H4 (cell line): ENCODE results near the gene CTCFL. TPM values are rescaled to one million over a fixed set of nuclear protein-coding genes. Genes with fewer than 3 reads are reported as not detected.

ENCODE experiments used
- DNase-seq: peaks from one replicate; pipeline ENCODE4 v3.0.0-alpha.2; 2015; ENCODE audit warnings: low spot score
- total RNA-seq: library from RNA; depleted of rRNA; stranded (reverse); fragments of >200 nt; shearing (Covaris generic); gene quantifications from 2 replicates; pipeline ENCODE4 v1.2.3, GENCODE V29; 2014; rRNA removed

Gene CTCFL
- not detected in 2 replicates for total RNA-seq

- DNase-seq, result no peak
Measured at GRCh38 chr20:57524511-57525176, at the start of gene CTCFL. Gene CTCFL, minus strand, starts transcription at chr20:57525140. Its CDS starts 935 bp downstream, at chr20:57524205.

GRCh38 chr20:57573894-57574293, 49.0 kb upstream of the CTCFL start:
- no peak for DNase-seq

- no peak for DNase-seq
Measured at GRCh38 chr20:57573242-57573641, 48.3 kb upstream of the CTCFL start.

GRCh38 chr20:57571782-57572416, 47.0 kb upstream of the CTCFL start:
- no peak for DNase-seq

- DNase-seq, result no peak
Measured at GRCh38 chr20:57570920-57571319, 46.0 kb upstream of the CTCFL start.

- DNase-seq, result no peak
Measured at GRCh38 chr20:57570145-57570850, 45.4 kb upstream of the CTCFL start.

- no peak for DNase-seq
Measured at GRCh38 chr20:57568960-57569359, 44.0 kb upstream of the CTCFL start.

- DNase-seq, result no peak
Measured at GRCh38 chr20:57568088-57568896, 43.4 kb upstream of the CTCFL start.

GRCh38 chr20:57567471-57568079, 42.6 kb upstream of the CTCFL start:
- no peak for DNase-seq

- no peak for DNase-seq
Measured at GRCh38 chr20:57566803-57567459, 42.0 kb upstream of the CTCFL start.

GRCh38 chr20:57566399-57566798, 41.5 kb upstream of the CTCFL start:
- no peak for DNase-seq

- no peak for DNase-seq
Measured at GRCh38 chr20:57564951-57565642, 40.2 kb upstream of the CTCFL start.

- DNase-seq, result no peak
Measured at GRCh38 chr20:57564180-57564802, 39.4 kb upstream of the CTCFL start.

GRCh38 chr20:57563522-57563921, 38.6 kb upstream of the CTCFL start:
- DNase-seq, result no peak

GRCh38 chr20:57562541-57563465, 37.9 kb upstream of the CTCFL start:
- DNase-seq, result no peak

GRCh38 chr20:57561356-57562279, 36.7 kb upstream of the CTCFL start:
- DNase-seq, result no peak

GRCh38 chr20:57560554-57561355, 35.8 kb upstream of the CTCFL start, which contains the start of gene PCK1:
Gene PCK1, plus strand, starts transcription at chr20:57561110. Its CDS starts 302 bp downstream, at chr20:57561412.
- DNase-seq, result no peak
